NCI-H1105 (cell line): ENCODE measurements around the gene NRAS.

Experiments used
- DNase-seq: peaks from one replicate; lab custom pipeline; 2025; lab: John Stamatoyannopoulos, UW

NRAS gene

GRCh38 chr1:114725230-114725629 is 8.7 kb upstream of the NRAS start:
- no peak for DNase-seq

DNA sequence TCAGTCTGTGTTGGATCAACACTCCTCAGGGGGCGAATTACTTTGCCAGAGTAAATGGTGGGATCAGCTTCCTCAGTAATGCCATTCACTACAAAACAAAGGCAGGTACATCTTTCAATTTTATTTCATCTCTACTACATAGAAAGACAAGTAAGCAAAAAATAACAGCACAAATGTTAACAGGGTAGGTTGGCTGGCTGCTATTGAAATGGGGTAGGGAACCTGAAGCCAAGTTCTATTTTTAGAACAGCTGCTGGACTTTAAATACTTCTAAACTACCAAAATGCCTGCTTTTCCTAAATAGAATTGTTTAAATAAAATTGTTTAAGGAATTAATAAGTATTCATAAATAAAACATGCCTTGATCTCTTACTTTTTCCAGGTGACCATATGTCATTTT is 7.3 kb upstream of the NRAS start:
- DNase-seq, result no peak

DNA sequence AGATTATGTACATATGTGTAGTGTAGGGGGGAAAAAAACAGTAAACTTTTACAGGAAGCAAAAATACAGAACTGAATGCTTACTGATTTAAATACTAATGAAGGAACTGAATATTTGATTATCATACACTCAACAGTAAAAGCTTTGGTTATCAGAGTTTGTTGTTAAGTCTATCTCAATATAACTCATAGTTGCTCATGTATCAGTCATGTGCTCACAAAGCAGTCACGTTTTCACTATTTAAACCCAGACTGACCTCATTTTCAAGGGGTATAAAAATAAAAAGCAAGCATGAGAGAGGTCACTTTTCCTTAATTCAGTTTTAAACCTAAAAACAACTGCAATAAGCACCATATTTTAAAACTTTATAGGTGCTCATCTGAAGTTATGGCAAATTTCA is 6.9 kb upstream of the NRAS start:
- DNase-seq, result no peak

GRCh38 chr1:114720492-114720891 is 3.9 kb upstream of the NRAS start:
- DNase-seq, result no peak

- no peak for DNase-seq
These were observed 2.8 kb upstream of the NRAS start for GRCh38 chr1:114719424-114719787.

DNA sequence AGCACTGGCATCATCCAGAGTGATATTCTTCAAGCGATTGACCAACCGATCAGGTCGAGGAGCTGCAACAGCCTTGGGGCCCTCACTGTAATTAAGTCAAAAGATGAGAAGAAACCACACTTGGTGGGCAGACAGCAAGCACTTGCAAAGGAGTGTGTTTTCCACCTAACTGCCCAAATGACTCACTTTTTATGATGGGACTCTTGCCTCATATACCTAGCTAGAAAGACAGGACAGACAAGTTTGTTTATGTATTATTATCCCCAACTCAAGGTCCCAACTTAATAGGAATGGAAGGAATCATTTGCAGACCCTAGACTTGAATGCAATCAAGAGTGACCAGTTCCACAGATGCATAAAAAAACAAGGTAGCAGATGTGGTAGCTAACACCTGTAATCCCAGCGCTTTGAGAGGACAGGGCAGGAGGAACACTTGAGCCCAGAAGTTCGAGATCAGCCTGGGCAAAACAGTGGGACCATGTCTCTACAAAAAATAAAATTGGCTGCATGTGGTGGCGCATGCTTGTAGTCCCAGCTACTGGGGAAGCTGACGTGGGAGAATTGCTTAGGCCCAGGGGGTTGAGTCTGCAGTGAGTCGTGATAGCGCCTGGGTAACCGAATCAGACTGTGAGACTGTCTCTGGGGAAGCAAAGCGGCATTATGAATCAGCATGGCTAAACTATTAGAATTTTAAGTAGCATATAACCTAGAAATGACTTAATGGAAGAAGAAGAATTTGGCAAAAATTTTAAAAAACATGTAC is 2.3 kb upstream of the NRAS start:
- DNase-seq, result no peak

- no peak for DNase-seq
These were observed 643 bp downstream of the NRAS start for GRCh38 chr1:114715952-114716303.

DNA sequence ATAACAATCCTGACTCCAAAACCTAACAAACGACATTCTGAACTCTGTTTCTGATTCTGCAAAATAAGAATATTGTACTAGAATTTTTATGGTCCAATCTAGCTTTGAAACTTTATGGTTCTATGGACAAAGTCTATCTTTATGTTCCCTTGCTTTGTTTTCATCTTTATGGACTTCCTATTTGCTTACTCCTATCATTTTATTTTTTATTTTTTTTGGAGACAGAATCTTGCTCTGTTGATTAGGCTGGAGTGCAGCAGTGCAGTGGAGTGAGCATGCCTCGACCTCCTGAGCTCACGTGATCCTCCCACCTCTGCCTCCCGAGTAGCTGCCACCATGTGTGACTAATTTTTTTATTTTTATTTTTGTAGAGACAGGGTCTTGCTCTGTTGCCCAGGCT is 3.6 kb downstream of the NRAS start:
- no peak for DNase-seq

GRCh38 chr1:114710360-114710759 is 6.2 kb downstream of the NRAS start:
- DNase-seq, result no peak

GRCh38 chr1:114707604-114708003 is 9.0 kb downstream of the NRAS start:
- no peak for DNase-seq

GRCh38 chr1:114703242-114703641 is 13.3 kb downstream of the NRAS start:
- no peak for DNase-seq

- no peak for DNase-seq
These were observed 13.8 kb downstream of the NRAS start for GRCh38 chr1:114702737-114703136.

GRCh38 chr1:114701931-114702330 is 14.6 kb downstream of the NRAS start:
- no peak for DNase-seq

DNA sequence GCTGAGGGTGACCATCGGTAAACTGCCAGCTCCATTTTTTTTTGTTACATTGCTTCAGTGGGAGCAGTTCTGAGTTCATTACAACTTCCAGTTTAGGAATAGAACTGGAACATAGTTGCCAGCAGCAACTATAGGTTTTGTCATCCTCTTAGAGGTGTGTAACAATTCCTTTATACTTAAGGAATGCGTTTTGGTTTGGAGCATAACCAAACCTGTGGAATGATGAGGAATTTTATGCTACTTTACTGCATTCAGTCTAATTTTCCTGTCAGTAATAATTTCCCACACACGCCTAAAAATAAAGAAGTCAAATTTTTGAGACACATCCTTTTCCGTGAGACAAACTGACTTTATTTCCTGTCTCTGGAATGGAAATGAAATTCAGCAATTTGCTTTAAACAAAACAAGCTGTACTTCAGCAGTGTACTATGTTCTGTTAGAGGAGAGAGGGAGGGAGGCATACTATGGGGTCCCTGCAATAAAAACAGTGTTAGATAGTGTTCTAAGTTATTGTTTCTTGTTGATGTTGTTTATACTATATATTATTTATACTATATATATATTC is 16.5 kb downstream of the NRAS start:
- DNase-seq, result no peak

DNA sequence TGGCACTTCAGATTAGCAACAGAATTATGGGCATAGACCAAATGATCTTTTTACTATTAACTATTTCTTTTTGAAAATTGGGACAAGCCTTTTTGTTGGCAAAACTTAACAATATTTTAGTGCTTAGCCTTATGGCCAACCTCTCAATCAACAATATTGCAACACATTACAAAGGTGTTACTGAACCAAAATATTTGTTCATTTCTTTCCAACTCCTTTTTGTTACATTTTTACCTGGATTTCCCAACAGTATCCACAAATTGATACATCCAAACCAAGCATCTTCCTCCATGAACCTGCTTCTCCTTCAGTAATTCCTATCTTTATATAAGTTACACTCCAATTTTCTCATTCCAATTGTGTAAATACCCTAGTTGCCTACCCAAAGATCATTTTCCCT is 19.8 kb downstream of the NRAS start:
- DNase-seq, result no peak

- DNase-seq, result no peak
These were observed 21.0 kb downstream of the NRAS start, which contains the start of gene AMPD1 for GRCh38 chr1:114695430-114696058. Gene AMPD1, minus strand, starts transcription at chr1:114695546. Its CDS starts 75 bp downstream, at chr1:114695471.

DNA sequence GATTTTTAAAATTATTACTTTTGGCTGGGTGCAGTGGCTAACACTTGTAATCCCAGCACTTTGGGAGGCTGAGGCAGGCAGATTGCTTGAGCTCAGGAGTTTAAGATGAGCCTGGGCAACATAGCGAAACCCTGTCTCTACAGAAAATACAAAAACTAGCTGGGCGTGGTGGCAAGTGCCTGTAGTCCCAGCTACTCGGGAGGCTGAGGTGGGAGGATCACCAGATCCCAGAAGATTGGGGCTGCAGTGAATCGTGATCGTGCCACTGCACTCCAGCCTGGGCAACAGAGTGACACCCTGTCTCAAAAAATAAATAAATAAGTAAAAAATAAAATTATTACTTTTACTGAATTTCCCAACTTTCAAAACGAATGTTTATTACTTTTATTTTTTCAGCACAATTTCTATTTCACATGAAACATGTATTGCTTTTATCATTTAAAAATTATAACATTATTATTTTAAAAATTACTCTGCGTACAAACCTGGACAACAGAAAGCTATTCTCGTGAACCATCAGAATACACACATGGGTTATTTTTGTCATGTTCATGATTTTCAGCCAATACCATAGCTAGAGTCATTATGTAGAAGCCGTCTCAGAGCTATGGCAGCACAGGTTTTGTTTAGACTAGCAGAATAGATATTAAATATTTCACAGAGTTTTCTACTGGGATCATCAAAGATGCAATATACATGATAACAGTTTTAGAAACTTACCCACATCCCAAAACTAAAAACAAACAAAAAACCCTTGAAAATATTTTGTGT is 21.8 kb downstream of the NRAS start:
- no peak for DNase-seq

GRCh38 chr1:114692947-114693346 is 23.6 kb downstream of the NRAS start:
- no peak for DNase-seq

- no peak for DNase-seq
These were observed 25.5 kb downstream of the NRAS start for GRCh38 chr1:114691061-114691460.

DNA sequence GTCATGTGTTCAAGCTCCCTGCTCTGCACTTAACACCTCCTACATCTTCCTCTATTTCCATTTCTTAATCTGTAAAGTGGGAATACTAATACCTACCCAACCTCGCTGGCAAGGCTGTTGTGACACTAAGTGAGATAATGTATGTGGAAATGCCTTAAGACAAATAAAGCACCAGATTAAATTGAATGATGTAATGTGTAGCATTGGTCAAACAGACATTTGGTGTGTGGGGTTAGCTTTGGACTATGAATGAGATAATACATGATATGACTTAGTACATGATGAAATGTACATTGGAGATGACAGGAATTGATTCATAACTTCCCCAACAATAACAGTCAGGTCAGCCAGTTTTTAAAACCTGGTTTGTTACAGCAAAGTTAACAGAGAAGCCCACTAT is 26.4 kb downstream of the NRAS start:
- DNase-seq, result no peak

DNA sequence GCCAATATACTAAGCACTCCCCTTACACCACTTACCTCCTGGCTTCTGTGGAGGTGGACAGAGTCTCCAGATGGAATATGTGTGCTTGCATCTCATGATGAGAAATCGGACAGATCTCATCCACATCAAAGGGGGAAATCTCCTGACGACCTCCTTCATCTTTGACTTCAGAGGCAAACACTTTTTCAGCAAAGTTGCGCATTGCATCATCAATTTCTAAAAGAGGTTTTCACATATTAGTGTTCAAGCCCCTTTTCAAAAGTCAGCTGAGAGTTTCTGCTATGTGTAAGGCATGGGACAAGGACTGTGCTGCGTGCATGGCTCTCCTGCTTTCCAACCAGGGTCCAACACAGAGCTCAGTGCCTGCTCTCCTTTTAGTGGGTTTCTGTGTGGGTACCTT is 28.0 kb downstream of the NRAS start:
- DNase-seq, result no peak

GRCh38 chr1:114685851-114686250 is 30.7 kb downstream of the NRAS start:
- DNase-seq, result no peak

- DNase-seq, result no peak
These were observed 38.9 kb downstream of the NRAS start for GRCh38 chr1:114677691-114678090.
